GM12872 (cell line): ENCODE data around the gene ANAPC2.

ENCODE experiments used
- TF ChIP-seq, protein P1 (sequence below): IDR thresholded peaks from 3 replicates; pipeline ENCODE4 v1.5.1; 2011; ENCODE audit warnings: low read depth, mild to moderate bottlenecking, low read length, moderate library complexity; ENCODE audit not compliant: insufficient read depth

The ANAPC2 gene

DNA sequence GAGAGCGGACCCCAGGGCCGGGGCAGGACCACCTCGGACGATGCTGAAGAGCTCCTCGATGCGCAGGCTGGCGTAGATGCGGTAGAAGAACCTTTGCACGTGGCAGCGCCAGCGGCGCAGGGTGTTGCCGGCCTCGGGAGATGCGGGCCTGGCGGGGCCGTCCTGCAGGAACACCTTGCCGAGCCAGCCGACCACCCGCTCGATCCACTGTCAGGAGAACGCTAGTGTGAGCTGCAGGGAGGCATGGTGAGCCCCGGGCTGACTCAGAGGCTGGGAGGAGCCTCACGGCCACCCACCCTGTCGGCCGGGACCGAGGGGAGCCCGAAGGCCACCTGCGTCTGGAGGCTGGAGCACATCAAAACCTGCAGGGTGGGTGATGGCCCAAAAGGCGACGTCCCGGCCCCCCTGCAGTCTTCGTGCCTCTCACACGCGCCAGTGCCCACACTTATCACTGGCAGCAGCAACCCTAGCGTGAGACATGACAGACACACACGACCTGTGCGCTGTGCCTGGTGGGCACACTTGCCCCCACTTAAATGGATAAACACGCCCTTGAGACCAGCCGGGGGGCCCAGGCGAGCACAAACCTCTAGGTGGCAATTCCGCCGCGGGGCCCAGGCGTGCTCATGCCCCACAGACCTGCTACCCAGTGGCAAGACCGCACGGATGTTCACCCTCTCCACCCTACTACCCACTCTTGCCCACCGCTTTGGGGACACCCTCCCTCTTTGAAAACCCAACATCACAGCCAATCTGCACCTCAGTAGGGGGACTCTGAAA, 3.3 kb downstream of the ANAPC2 start:
- TF ChIP-seq, protein P1, sequence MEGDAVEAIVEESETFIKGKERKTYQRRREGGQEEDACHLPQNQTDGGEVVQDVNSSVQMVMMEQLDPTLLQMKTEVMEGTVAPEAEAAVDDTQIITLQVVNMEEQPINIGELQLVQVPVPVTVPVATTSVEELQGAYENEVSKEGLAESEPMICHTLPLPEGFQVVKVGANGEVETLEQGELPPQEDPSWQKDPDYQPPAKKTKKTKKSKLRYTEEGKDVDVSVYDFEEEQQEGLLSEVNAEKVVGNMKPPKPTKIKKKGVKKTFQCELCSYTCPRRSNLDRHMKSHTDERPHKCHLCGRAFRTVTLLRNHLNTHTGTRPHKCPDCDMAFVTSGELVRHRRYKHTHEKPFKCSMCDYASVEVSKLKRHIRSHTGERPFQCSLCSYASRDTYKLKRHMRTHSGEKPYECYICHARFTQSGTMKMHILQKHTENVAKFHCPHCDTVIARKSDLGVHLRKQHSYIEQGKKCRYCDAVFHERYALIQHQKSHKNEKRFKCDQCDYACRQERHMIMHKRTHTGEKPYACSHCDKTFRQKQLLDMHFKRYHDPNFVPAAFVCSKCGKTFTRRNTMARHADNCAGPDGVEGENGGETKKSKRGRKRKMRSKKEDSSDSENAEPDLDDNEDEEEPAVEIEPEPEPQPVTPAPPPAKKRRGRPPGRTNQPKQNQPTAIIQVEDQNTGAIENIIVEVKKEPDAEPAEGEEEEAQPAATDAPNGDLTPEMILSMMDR: no peak

DNA sequence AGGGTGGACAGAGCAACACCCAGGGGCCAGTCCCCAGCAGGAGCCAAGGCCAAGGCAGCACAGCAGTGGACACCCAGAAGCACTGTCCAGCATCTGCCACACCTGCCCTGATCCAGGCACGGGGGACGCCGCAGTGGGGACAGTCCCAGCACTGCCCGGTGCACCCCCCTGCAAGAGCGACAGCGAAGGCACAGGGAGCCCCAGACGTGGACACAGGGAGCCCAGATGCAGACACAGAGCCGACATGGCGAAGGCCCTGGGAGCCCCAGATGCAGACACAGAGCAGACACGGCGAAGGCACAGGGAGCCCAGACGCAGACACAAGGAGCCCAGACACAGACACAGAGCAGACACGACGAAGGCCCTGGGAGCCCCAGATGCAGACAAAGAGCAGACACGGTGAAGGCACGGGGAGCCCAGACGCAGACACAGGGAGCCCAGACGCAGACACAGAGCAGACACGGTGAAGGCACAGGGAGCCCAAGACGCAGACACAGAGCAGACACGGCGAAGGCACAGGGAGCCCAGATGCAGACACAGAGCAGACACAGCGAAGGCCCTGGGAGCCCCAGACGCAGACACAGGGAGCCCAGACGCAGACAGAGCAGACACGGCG, 4.3 kb downstream of the ANAPC2 start:
- TF ChIP-seq, protein P1: no peak

DNA sequence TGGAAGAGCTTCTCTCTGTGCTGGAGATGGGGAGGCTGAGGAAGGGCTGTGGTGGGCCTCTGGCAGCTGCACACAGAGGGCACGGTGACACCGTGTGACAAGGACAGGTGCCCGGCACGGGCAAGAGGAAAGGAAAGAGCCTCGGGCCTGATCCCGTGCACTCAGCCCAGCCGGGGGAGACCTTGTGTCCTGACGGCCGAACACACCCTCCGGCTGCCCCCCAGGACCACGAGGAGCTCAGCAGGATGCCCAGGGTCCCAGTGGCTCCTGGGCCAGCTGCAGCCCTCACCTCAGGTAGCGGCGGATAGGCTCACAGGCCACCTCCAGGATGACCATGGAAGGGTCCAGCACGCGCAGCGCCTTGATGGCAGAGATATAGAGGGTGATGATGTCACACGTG, 5.5 kb downstream of the ANAPC2 start:
- TF ChIP-seq, protein P1: no peak

DNA sequence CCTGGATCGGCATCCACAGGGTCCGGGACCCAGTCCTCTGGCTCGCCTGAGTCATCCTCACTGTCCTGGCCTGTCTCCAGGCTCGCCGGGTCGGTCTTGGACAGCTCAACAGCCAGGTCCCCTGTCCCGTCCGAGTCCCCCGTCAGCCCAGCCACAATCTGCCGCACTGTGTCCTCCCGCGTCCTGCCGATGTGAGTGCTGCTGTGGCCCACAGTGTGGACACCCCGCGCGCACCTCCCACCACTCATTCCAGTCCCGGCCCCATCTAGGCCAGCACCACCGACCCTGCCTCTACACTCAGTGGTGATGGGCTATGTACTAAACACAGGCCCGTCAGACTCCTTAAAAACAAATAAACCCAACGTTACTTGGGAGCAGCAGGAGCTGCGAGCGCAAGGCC, 6.7 kb downstream of the ANAPC2 start:
- TF ChIP-seq, protein P1: no peak

DNA sequence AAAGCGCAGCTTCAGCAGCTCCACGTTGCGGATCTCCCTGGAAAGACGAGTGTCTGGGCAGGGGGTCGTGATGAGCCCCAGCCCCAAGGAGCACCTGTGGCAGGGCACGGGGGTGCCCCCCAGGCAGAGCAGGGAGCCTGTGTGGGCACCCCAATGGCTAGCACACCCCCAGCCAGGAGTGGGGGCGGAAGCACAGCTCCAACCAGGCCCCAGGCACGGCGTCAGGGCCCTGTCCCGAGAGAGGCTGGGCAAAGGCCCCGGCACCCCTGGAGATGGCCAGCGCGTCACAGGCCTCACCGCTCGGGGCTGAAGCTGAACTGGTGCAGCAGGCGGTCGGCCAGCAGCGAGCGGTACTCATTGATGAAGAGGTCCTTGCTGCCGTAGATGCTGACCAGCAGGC, 7.9 kb downstream of the ANAPC2 start:
- TF ChIP-seq, protein P1: no peak

DNA sequence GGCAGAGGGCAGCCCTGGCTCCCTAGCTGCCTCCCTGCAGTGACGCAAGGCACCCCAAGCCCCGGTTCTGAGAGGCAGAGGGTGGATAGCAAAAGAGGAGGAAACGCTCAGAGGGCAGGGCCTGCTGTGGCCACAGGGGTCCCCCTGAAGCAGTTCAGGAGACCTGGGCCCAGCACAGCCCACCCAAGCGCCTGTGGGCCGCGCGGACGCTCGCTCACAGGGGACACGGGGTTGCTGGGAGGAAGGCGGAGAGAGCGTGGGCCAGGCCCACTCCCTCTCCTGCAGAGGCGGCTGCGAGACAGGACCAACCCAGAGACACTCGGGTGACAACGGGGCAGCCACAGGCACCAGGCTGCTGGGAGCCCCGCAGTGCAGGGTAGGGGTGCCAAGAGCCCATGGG, 8.6 kb downstream of the ANAPC2 start:
- TF ChIP-seq, protein P1: no peak

DNA sequence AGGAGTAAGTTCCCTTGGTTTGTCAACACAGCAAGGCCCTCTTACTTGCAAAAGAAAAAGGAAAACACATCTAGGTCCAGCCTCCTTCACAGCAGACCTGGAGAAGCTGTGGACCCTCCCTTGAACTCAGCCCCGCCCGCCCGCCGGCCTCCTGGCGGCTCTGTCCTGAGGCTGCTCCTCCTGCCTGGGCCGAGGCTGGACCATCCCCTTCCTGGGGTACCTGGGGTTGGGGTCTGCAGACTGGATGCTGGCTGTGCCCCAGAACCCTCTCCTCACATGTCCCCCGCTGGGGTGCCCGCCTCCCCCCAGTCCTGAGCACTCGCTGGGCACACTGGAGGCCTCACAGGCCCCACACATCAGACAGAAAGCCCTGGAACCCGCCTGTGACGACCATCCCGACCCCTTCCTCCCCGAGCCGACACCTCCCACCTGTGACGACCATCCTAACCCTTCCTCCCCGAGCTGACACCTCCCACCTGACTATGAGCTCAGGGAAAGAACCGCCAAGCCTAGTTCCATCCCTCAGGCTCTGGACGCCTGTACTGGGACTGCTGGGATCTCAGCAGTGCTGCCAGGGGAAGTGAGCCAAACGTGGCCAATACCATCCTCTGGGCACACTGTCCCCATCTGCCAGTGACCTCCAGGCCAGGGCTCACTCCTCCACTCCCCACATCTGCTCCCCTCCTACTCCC, 9.3 kb downstream of the ANAPC2 start:
- TF ChIP-seq, protein P1: no peak
